Measurements from ENCODE around the gene PTPRG. TPM values are rescaled to one million over a fixed set of nuclear protein-coding genes. Genes with fewer than 3 reads are reported as not detected.

PTPRG gene
- total and polyA plus RNA-seq, 8 donors = 50.9 to 88.4 (median 54.4) TPM

DNA sequence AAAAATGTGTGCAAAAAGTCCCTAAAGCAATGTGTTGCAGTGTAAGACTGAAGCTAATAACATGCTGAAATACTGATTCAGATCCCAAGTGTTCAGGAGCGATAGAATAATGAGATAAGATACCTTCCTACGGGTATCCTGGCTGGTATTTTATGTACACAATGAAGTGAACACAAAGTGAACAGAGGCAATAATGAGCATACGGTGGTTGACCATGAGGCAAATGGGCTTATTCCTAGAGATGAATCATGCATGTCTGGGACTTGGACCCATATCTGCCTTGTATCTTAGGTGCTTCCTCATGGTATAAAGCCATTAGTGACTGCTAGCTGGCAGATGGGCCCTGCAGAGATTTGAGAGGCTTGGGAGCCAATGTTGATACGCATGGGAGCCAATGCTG is 21.5 kb downstream of the PTPRG start:
- Histone ChIP-seq H3K27me3 (no peaks in the 10 kb centered on the region), H3K36me3 (no peaks in the 10 kb centered on the region), H3K27ac (no peak overlapping the region), H3K4me1 (peaks cover 0 to 6% of the 10 kb centered on the region in 2 donors), H3K9me3 (no peaks in the 10 kb centered on the region), H3K4me3 (no peak overlapping the region)
- DNase-seq (no peak), ATAC-seq (no peak)
- TF ChIP-seq, protein P1, sequence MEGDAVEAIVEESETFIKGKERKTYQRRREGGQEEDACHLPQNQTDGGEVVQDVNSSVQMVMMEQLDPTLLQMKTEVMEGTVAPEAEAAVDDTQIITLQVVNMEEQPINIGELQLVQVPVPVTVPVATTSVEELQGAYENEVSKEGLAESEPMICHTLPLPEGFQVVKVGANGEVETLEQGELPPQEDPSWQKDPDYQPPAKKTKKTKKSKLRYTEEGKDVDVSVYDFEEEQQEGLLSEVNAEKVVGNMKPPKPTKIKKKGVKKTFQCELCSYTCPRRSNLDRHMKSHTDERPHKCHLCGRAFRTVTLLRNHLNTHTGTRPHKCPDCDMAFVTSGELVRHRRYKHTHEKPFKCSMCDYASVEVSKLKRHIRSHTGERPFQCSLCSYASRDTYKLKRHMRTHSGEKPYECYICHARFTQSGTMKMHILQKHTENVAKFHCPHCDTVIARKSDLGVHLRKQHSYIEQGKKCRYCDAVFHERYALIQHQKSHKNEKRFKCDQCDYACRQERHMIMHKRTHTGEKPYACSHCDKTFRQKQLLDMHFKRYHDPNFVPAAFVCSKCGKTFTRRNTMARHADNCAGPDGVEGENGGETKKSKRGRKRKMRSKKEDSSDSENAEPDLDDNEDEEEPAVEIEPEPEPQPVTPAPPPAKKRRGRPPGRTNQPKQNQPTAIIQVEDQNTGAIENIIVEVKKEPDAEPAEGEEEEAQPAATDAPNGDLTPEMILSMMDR (IDR thresholded peaks at IDR 0.05) = no peak
- intact Hi-C loops (cut with DNase I) = no loop called here

DNA sequence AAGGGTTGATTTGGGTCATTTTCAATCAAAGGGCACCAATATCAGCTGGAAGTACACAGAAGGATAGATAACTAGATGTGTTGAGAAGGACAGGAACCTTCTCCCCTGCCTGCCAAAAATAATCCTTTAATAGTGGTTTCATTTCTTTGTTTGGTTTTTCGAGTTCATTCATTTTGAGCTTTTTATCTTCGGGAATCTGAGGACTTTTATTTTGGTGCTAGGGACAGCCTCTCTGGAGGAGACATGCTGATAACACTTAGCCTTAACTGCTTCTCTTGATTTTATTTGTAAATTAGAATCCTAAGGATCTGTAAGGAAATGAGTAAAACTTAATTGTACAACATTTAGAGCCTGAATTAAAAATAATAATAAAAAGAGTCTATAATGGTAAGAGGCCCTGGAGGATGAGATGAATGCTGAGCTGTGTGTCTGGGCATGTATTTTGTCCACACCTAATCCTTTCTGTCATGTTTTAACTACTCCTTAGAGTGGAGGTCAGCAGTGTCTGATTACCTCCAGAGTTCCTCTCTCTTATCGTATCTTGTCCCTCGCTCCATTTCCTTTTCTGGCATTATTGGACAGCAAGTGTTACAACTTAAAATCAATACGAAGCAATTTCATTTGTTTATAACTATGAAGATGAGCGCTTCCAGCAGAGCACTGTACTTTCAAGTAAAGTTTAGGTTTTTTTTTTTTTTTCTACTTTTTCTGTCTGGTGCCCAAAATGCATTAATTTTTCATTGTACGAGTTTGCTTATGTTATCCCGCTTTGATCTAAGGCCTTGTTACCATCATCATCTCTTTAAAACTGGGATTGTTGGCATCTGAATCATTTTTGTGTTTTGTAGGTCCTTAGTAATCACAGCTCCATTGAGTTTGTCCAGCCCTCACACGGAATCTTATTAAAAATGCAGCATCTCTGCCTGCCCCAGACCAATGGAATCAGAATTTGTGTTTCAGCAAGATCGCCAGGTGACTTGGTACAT is 22.8 kb downstream of the PTPRG start:
- TF ChIP-seq, protein P1 (IDR thresholded peaks at IDR 0.05) = no peak
- H3K4me1 ChIP-seq = no peaks in the 10 kb centered on the region
- ATAC-seq (no peak), DNase-seq (no peak)
- H3K27me3 ChIP-seq = no peaks in the 10 kb centered on the region
- intact Hi-C loops (cut with DNase I) = no loop called here
- no peaks in the 10 kb centered on the region for H3K9me3 ChIP-seq
- H3K27ac ChIP-seq = no peak overlapping the region
- no peak overlapping the region for H3K4me3 ChIP-seq
- H3K36me3 ChIP-seq = no peaks in the 10 kb centered on the region

DNA sequence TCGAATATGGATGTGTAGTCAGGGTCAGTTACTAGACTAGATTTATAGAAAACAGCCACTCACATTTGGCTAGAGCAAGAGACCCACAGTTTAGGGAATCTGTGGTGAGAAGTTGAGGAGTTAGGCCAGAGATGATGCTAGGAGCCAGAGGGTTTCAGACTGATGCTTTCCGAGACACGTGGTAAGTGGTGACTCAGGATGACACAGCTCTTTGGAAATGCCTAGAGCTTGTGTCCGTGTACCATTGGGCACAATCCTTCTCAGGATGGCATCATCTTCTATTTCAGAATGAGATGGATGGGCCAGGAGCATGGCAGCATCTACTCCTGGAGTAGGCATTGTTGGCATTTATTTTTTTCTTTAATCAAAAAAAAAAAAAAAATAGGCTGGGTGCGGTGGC is 28.5 kb downstream of the PTPRG start:
- intact Hi-C loops (cut with DNase I) = no loop called here

DNA sequence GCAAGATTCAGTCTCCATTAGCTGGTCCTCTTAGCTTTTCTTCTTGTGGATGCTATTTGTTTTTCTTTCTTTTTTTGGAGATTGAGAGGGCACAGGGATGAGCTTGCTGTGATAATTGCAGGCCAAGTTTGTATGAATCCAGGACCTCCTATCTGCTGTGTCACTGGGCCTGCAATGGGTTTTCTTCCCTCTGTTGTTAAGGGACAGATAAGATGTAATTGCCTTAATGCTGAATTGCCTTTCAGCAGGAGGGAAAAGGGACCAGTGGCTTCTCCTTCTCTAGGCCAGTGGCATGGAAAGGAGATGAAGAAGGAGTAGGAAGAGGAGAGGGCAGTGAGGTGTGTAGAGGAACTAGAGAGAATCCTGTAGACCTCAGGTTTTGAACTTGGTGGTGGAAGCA is 29.9 kb downstream of the PTPRG start:
- H3K4me1 ChIP-seq = no peaks in the 10 kb centered on the region
- H3K4me3 ChIP-seq = no peak overlapping the region
- TF ChIP-seq, protein P1 (IDR thresholded peaks at IDR 0.05) = no peak
- no peak overlapping the region for H3K27ac ChIP-seq
- H3K9me3 ChIP-seq = no peaks in the 10 kb centered on the region
- no peaks in the 10 kb centered on the region for H3K36me3 ChIP-seq
- H3K27me3 ChIP-seq = no peaks in the 10 kb centered on the region
- DNase-seq = no peak
- no peak for ATAC-seq
- intact Hi-C loops (cut with DNase I) = no loop called here

More for the DNA sequence above, 28.5 kb downstream of the PTPRG start:
- H3K4me3 ChIP-seq = no peak overlapping the region
- no peak overlapping the region for H3K27ac ChIP-seq
- TF ChIP-seq, protein P1 (IDR thresholded peaks at IDR 0.05) = no peak
- DNase-seq (no peak), ATAC-seq (no peak)
- no peaks in the 10 kb centered on the region for H3K9me3 ChIP-seq
- H3K27me3 ChIP-seq = no peaks in the 10 kb centered on the region
- no peaks in the 10 kb centered on the region for H3K36me3 ChIP-seq
- H3K4me1 ChIP-seq = no peaks in the 10 kb centered on the region

DNA sequence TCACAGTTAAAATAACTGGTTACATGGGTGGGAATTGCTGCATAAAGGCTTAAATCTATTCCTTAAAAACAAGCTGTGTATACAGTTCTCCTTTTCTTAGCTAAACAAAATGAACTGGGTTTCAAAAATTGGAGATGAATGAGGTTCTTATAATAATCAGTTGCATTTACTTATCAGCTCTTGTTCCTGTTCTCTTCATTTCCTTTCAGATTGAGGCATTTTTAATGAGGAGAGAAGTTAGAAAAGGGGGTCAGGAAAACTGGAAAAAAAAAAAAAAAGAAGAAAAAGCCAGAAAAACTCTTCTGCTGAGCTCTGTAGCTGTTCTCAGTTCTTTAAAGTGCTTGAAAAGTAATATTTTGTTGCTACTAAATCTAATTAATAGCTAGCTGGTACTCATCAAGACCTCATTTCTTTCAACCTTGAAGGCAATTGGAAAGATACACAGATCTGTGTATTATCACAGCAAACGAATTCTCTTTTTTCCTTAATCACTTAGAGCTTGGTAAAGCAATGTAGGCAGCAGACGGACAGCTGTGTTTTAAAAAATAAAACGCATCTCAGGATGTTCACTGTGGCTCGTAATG is 32.2 kb downstream of the PTPRG start:
- ATAC-seq = no peak
- H3K36me3 ChIP-seq = no peaks in the 10 kb centered on the region
- TF ChIP-seq, protein P1 (IDR thresholded peaks at IDR 0.05) = no peak
- H3K4me1 ChIP-seq = no peaks in the 10 kb centered on the region
- H3K27me3 ChIP-seq = no peaks in the 10 kb centered on the region
- DNase-seq = peak in 1 of 4 donors; percentile 30
- intact Hi-C loops (cut with DNase I) = no loop called here
- no peak overlapping the region for H3K27ac ChIP-seq
- no peak overlapping the region for H3K4me3 ChIP-seq
- H3K9me3 ChIP-seq = no peaks in the 10 kb centered on the region

All from left lung (tissue), 10 donors.